ENCODE results near the gene DNAH6.

DNA sequence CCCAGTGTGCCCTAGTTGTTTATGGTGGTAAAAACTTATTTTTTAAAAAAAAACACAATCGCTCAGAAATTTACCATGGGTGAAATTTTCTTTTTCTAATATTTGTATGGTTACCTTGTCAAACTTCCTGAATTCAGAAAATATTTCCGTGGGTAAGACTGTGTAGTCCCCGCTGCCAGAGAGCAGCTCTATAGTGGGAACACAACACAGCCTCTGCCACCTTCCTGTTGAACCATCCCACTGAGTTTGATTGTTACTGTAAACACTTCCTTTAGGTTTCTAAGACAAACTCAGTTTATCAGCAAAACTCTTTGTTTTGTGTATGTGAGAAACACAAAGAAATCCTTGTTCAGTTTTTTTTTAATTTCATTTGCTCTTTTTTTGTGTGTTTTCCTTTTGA, 17.9 kb downstream of the DNAH6 start:
- no peak for TF ChIP-seq FOXK2 (IDR thresholded peaks at IDR 0.05)
- no peak for TF ChIP-seq SP1 (IDR thresholded peaks at IDR 0.05)
- TF ChIP-seq BHLHE40 (IDR thresholded peaks at IDR 0.05; ENCODE audit: borderline replicate concordance) = no peak
- TF ChIP-seq SUZ12 (IDR thresholded peaks at IDR 0.05) = no peak
- TF ChIP-seq ZNF384 (IDR thresholded peaks at IDR 0.05) = no peak
- no peak for TF ChIP-seq NFRKB (IDR thresholded peaks at IDR 0.05)
- no peak for TF ChIP-seq ELF4 (IDR thresholded peaks at IDR 0.05)
- TF ChIP-seq, protein P1, sequence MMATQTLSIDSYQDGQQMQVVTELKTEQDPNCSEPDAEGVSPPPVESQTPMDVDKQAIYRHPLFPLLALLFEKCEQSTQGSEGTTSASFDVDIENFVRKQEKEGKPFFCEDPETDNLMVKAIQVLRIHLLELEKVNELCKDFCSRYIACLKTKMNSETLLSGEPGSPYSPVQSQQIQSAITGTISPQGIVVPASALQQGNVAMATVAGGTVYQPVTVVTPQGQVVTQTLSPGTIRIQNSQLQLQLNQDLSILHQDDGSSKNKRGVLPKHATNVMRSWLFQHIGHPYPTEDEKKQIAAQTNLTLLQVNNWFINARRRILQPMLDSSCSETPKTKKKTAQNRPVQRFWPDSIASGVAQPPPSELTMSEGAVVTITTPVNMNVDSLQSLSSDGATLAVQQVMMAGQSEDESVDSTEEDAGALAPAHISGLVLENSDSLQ (IDR thresholded peaks at IDR 0.05) = no peak
- no peak for TF ChIP-seq ARNT (IDR thresholded peaks at IDR 0.05)
- TF ChIP-seq TARDBP (IDR thresholded peaks at IDR 0.05) = no peak
- no peak for TF ChIP-seq FOXM1 (IDR thresholded peaks at IDR 0.05; ENCODE audit: borderline replicate concordance)
- TF ChIP-seq FOXA1 (IDR thresholded peaks at IDR 0.05) = no peak
- no peak for TF ChIP-seq LEF1 (IDR thresholded peaks at IDR 0.05; ENCODE audit: borderline replicate concordance)

Data from HEK293T (cell line).